ENCODE results near the gene JOSD2.
A peak's percentile ranks its signal among the peaks of the same experiment; 100 is the strongest.

Gene JOSD2

DNA sequence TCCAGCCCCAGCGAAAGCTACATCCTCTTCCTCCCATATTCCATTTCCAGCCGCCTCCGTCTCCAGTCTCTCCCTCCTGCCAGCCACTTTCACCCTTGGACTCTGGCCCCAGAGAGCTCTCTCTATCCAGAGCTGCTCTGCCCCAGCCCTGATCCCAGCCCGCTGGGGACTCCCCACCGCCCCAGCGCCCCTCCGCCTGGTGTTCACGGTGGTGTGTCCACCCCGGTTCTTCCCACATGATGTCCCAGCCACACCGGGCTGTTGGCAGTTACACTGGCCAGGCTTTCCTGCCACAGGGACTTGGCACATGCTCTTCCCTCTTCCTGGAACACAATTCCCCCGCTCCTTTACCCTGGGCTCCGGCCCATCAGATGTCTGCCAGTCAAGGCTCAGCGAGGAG, 46.0 kb downstream of the JOSD2 start:
- no peak for DNase-seq
- intact Hi-C loops (cut with DNase I): no loop called here

DNA sequence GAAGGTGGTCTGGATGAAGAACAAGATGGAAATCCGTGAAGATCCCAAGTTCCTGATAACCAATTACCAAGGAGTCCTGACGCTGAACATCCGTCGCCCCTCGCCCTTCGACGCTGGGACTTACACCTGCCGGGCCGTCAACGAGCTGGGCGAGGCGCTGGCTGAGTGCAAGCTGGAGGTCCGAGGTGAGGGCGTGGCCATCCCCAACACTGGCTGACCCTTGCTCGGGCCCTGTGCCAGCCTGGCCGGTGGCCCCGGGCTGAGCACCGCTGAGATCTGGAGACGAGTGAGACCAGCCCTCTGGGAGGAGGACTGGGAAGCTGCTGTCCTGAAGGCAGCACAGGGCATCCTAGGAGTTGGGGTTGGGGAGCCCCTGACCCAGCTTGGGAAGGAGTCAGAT, 46.6 kb downstream of the JOSD2 start:
- DNase-seq: no peak
- intact Hi-C loops (cut with DNase I): no loop called here

- DNase-seq: no peak
- intact Hi-C loops (cut with DNase I): no loop called here
Measured at GRCh38 chr19:50462970-50463369, 48.0 kb downstream of the JOSD2 start.

DNA sequence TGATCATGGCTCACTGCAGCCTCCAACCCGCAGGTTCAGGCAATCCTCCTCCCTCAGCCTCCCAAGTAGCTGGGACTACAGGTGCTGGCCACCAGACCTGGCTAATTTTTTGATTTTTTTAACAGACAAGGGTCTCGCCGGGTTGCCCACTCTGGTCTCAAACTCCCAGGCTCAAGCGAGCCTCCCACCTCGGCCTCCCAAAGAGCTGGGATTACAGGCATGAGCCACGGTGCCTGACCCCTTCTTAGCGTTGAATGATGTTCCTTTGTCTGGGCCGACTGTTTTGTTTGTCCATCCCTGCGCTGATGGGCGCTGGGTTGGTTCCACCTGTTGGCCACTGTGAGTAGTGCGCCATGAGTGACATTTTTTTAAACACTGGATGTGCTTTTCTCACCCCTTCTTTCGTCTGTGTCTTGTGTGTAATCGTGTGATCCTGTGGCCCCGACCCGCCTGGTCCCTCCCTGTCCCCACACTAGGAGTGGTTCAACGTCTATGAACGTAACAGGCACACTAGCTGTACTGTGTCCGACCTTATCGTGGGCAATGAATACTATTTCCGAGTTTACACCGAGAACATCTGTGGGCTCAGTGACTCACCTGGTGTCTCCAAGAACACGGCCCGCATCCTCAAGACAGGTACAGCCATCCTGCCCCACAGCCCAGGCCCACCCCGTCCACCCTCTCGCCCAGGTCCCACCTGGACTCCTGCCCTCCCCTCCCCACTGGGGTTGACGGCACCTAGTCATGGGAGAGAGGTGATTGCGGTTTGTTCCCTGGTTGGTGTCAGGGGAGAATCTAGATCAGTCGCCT, 49.7 kb downstream of the JOSD2 start:
- DNase-seq: peak in 41 of 42 donors; percentile 26 to 83 (median 60)
- intact Hi-C loops (cut with DNase I): no loop called here

DNA sequence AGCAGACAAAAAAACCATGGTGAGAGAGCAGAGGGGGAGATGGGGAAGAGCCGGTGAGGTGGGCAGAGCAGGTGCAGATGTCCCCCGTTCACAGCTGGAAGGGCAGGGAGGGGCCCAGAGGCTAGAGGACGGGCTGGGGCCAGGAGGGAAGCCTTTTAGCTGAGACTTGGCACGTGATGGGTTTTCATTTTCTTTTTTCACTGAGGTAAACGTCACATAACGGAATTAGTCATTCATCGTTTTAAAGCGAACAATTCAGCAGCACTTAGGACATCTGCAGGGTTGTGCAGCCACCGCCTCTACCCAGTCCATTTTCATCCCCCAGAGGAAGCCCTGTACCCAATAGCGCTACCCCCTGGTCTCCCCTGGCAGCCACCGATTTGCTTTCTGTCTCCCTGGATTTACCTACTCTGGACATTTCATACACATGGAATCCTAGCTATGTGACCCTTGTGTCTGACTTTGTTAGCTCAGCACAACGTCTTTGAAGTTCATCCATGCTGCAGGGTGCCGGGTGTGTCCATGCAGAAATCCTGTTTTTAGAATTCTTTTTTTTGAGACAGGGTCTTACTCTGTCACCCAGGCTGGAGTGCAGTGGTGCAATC, 50.7 kb downstream of the JOSD2 start:
- intact Hi-C loops (cut with DNase I): no loop called here

DNA sequence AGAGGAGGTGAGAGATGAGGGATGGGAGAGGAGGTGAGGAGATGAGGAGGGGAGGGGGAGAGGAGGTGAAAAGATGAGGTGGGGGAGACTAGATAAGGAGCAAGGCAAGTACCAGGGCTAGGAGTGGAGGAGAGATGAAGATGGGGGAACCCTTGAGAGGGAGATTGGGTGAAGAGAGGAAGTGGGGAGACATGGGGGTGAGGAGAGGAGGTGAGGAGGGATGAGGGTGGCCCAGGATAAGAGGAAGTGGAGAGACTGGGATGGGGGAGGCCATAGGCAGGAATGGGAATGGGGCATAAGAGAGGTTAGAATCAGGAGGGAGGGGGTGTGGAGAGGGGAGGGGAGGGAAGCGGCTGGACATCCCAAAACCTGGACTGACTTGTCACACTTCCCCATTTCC, 51.4 kb downstream of the JOSD2 start:
- intact Hi-C loops (cut with DNase I): no loop called here
- no peak for DNase-seq

More for the DNA sequence above, 50.7 kb downstream of the JOSD2 start:
- no peak for DNase-seq

DNA sequence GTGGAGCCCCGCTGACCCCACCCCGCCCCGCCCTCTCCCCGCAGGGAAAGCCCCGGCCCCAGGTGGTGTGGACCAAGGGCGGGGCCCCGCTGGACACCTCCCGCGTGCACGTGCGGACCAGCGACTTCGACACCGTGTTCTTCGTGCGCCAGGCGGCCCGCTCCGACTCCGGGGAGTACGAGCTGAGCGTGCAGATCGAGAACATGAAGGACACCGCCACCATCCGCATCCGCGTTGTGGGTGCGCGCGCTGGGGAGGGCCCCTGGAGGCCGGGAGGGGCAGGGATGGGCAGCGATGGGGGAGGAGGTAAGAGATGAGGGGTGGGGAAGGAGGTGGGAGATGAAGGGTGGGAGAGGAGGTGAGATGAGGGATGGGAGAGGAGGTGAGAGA, 51.9 kb downstream of the JOSD2 start:
- intact Hi-C loops (cut with DNase I): no loop called here

GRCh38 chr19:50458396-50459066, 52.5 kb downstream of the JOSD2 start:
- intact Hi-C loops (cut with DNase I): no loop called here

More for the DNA sequence above, 51.9 kb downstream of the JOSD2 start:
- DNase-seq: no peak

DNA sequence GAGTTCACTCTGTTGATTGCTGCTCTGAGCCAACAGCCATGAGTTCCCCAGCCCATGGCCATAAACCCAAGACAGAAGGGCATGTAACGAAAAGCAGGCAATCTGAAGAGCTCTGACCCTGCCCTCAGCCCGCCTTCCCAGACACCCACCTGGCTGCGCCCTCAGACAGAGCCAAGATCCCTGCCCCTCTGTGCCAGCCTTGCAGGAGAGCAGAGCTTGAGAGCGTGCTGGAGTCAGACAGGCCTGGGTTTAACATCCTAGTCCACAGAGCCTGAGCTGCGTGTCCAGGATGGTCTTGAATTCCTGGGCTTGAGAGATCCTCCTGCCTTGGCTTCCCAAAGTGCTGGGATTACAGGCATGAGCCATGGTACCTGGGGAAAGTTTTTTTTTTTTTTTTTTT, 53.7 kb downstream of the JOSD2 start:
- intact Hi-C loops (cut with DNase I): no loop called here
- DNase-seq: no peak

More at GRCh38 chr19:50458396-50459066, 52.5 kb downstream of the JOSD2 start:
- no peak for DNase-seq
